Astrocyte (in vitro differentiated cells and primary cell): ENCODE results near the gene PAPOLB. TPM values are rescaled to one million over a fixed set of nuclear protein-coding genes. Genes with fewer than 3 reads are reported as not detected.

ENCODE experiments used
- DNase-seq: peaks from one replicate; pipeline ENCODE4 v3.0.0-alpha.2; 2010; ENCODE audit warnings: low read depth
- FAIRE-seq: peaks from 2 replicates; lab custom pipeline; 2011; peaks lifted over from hg19 to GRCh38; lab: Jason Lieb, UNC
- H2AFZ ChIP-seq: 2 replicates; pipeline ENCODE4 v1.6.0; 2012; ENCODE audit warnings: low read depth, low read length, inconsistent platforms
- H3K27ac ChIP-seq: 2 replicates; pipeline ENCODE4 v1.5.1; 2011; ENCODE audit warnings: low read depth, low read length, inconsistent platforms
- H3K27me3 ChIP-seq: 2 replicates; pipeline ENCODE4 v1.6.0; 2011; ENCODE audit warnings: low read length, inconsistent platforms; ENCODE audit not compliant: insufficient read depth
- H3K36me3 ChIP-seq: 2 replicates; pipeline ENCODE4 v1.5.1; 2011; ENCODE audit warnings: low read length, inconsistent platforms; ENCODE audit not compliant: insufficient read depth
- H3K4me1 ChIP-seq: 2 replicates; pipeline ENCODE4 v1.5.1; 2011; ENCODE audit warnings: low read length, inconsistent platforms; ENCODE audit not compliant: insufficient read depth
- H3K4me2 ChIP-seq: 2 replicates; pipeline ENCODE4 v1.6.0; 2012; ENCODE audit warnings: low read length, inconsistent platforms
- H3K4me3 ChIP-seq: 2 replicates; pipeline ENCODE4 v1.5.1; 2011; ENCODE audit warnings: low read depth, mild to moderate bottlenecking, low read length, inconsistent platforms; ENCODE audit not compliant: insufficient read depth
- H3K79me2 ChIP-seq: 2 replicates; pipeline ENCODE4 v1.6.0; 2012; ENCODE audit warnings: mild to moderate bottlenecking, low read length, inconsistent platforms; ENCODE audit not compliant: insufficient read depth
- H3K9ac ChIP-seq: 2 replicates; pipeline ENCODE4 v1.6.0; 2012; ENCODE audit warnings: mild to moderate bottlenecking, low read length, inconsistent platforms
- H3K9me3 ChIP-seq: 2 replicates; pipeline ENCODE4 v1.5.1; 2012; ENCODE audit warnings: low read depth, mild to moderate bottlenecking, low read length, inconsistent platforms; ENCODE audit not compliant: insufficient read depth
- H4K20me1 ChIP-seq: 2 replicates; pipeline ENCODE4 v1.6.0; 2012; ENCODE audit warnings: low read length, inconsistent platforms; ENCODE audit not compliant: insufficient read depth
- H3K27ac Mint-ChIP-seq: one replicate; pipeline ENCODE4 v1.8.0; 2021; ENCODE audit warnings: mild to moderate bottlenecking, mixed read lengths; ENCODE audit not compliant: unreplicated experiment
- H3K27me3 Mint-ChIP-seq: one replicate; pipeline ENCODE4 v1.8.0; 2021; ENCODE audit warnings: low read depth, mixed read lengths; ENCODE audit not compliant: unreplicated experiment
- H3K36me3 Mint-ChIP-seq: one replicate; pipeline ENCODE4 v1.8.0; 2021; ENCODE audit warnings: low read depth, mixed read lengths; ENCODE audit not compliant: unreplicated experiment
- H3K4me1 Mint-ChIP-seq: one replicate; pipeline ENCODE4 v1.8.0; 2021; ENCODE audit warnings: low read depth, mixed read lengths; ENCODE audit not compliant: unreplicated experiment
- H3K4me3 Mint-ChIP-seq: one replicate; pipeline ENCODE4 v1.8.0; 2021; ENCODE audit warnings: mild to moderate bottlenecking, moderate library complexity, mixed read lengths; ENCODE audit not compliant: unreplicated experiment
- H3K9me3 Mint-ChIP-seq: one replicate; pipeline ENCODE4 v1.8.0; 2021; ENCODE audit warnings: mild to moderate bottlenecking, mixed read lengths; ENCODE audit not compliant: unreplicated experiment
- EZH2 ChIP-seq: IDR thresholded peaks from 2 replicates; pipeline ENCODE4 v1.6.1; 2012; ENCODE audit warnings: mild to moderate bottlenecking, low read length, inconsistent platforms; ENCODE audit not compliant: insufficient read depth
- total RNA-seq: library from RNA; stranded (reverse); gene quantifications from 2 replicates; pipeline ENCODE4 v1.2.1, GENCODE V29; 2021
- TF ChIP-seq, protein P1 (sequence below): IDR thresholded peaks from 2 replicates; pipeline ENCODE4 v1.5.1; 2011; ENCODE audit warnings: low read depth, mild to moderate bottlenecking, inconsistent platforms, low read length, moderate library complexity; ENCODE audit not compliant: insufficient read depth

Gene PAPOLB
- total RNA-seq, 1 donor from 2014 or later, result not detected

DNA sequence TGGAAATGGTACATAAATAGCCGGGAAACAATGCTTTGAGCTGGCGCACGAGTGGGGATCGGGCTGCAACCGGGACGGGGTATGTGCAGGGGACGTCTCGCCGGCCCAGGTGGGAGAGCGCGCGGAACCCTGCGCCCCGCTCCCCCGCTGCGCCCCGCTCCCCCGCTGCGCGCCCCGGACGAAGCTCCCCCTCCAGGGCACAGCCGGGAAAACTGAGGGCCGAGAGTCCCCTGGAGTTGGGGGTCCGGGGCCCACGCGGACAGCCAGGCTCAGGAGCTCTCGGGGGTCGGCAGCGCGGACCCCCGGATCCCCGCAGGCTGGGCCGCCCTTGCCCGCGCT, 21.2 kb upstream of the PAPOLB start:
- no peaks in the 10 kb centered on the region for H3K36me3 ChIP-seq
- H3K4me1 ChIP-seq, result peaks cover 11% of the 10 kb centered on the region
- peak overlapping the region; percentile 89 for H3K4me2 ChIP-seq
- no peaks in the 10 kb centered on the region for H3K36me3 Mint-ChIP-seq
- DNase-seq (no peak), FAIRE-seq (no peak)
- H3K9ac ChIP-seq, result peak overlapping the region; percentile 63
- peaks cover 2% of the 10 kb centered on the region for H3K27me3 ChIP-seq
- H4K20me1 ChIP-seq, result no peaks in the 10 kb centered on the region
- peaks cover 3% of the 10 kb centered on the region for H3K9me3 Mint-ChIP-seq
- TF ChIP-seq, protein P1, sequence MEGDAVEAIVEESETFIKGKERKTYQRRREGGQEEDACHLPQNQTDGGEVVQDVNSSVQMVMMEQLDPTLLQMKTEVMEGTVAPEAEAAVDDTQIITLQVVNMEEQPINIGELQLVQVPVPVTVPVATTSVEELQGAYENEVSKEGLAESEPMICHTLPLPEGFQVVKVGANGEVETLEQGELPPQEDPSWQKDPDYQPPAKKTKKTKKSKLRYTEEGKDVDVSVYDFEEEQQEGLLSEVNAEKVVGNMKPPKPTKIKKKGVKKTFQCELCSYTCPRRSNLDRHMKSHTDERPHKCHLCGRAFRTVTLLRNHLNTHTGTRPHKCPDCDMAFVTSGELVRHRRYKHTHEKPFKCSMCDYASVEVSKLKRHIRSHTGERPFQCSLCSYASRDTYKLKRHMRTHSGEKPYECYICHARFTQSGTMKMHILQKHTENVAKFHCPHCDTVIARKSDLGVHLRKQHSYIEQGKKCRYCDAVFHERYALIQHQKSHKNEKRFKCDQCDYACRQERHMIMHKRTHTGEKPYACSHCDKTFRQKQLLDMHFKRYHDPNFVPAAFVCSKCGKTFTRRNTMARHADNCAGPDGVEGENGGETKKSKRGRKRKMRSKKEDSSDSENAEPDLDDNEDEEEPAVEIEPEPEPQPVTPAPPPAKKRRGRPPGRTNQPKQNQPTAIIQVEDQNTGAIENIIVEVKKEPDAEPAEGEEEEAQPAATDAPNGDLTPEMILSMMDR, result no peak
- H3K27me3 Mint-ChIP-seq, result peaks cover 30% of the 10 kb centered on the region
- peak overlapping the region; percentile 79 for H2AFZ ChIP-seq
- no peak overlapping the region for H3K27ac Mint-ChIP-seq
- H3K9me3 ChIP-seq, result no peaks in the 10 kb centered on the region
- peaks cover 10% of the 10 kb centered on the region for H3K4me1 Mint-ChIP-seq
- H3K79me2 ChIP-seq, result no peaks in the 10 kb centered on the region
- H3K4me3 ChIP-seq, result peak overlapping the region; percentile 56
- H3K4me3 Mint-ChIP-seq, result peak overlapping the region; percentile 85
- no peak overlapping the region for H3K27ac ChIP-seq

DNA sequence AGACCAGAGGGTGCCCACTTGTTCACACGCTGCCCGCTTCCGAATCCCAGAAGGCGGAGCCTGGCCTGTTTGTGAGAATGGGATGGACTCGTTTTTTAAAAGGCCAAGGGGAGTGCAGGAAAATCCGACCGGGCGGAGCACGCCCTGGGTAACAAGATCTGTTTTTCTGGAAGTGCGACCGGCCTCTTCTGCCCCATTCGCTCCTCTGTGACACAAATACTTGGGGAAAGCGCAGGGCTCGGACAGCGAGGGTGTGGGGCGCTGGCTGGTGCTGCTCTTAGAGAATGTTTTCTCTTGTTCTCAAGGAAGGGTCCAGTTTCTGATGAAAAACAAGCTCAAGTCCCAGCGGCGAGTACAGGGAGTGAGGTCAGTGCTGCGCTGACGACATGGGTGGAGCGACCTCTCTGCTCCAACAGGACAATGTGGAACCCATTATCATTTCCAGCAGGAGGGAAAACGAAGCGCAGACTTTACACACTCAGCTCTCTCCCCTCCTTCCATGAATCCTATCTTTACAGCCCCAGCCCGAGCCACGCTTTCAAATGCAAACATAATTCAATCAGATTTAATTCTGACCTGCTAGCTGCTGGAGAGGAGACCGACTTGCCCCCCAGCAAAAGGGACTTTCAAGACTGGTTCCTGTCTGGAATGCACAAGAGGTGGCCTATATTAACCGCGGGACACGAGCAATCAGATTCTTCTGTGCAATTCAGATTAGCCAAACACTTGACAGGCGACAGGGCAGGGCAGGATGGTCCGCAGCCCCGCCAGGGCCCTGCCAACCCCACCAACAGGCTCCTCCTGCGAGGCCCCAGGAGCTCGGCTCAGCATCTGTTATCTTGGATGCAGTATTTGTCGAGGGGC, 20.6 kb upstream of the PAPOLB start:
- H3K36me3 Mint-ChIP-seq, result no peaks in the 10 kb centered on the region
- H3K4me2 ChIP-seq, result peak overlapping the region; percentile 89
- peaks cover under 1% of the 10 kb centered on the region for H3K9me3 Mint-ChIP-seq
- H2AFZ ChIP-seq, result peak overlapping the region; percentile 79
- peaks cover 29% of the 10 kb centered on the region for H3K27me3 Mint-ChIP-seq
- no peak overlapping the region for H3K27ac ChIP-seq
- peaks cover 2% of the 10 kb centered on the region for H3K27me3 ChIP-seq
- TF ChIP-seq EZH2, result no peak
- TF ChIP-seq, protein P1, result no peak
- H3K4me3 ChIP-seq, result peak overlapping the region; percentile 56
- no peaks in the 10 kb centered on the region for H3K9me3 ChIP-seq
- H3K9ac ChIP-seq, result peak overlapping the region; percentile 63
- H3K27ac Mint-ChIP-seq, result peak overlapping the region; percentile 66
- no peaks in the 10 kb centered on the region for H3K79me2 ChIP-seq
- peaks cover 10% of the 10 kb centered on the region for H3K4me1 Mint-ChIP-seq
- H4K20me1 ChIP-seq, result no peaks in the 10 kb centered on the region
- peak; percentile 26 for FAIRE-seq
- H3K4me1 ChIP-seq, result peaks cover 11% of the 10 kb centered on the region
- no peaks in the 10 kb centered on the region for H3K36me3 ChIP-seq
- peak overlapping the region; percentile 85 for H3K4me3 Mint-ChIP-seq
- DNase-seq, result peak; percentile 41

DNA sequence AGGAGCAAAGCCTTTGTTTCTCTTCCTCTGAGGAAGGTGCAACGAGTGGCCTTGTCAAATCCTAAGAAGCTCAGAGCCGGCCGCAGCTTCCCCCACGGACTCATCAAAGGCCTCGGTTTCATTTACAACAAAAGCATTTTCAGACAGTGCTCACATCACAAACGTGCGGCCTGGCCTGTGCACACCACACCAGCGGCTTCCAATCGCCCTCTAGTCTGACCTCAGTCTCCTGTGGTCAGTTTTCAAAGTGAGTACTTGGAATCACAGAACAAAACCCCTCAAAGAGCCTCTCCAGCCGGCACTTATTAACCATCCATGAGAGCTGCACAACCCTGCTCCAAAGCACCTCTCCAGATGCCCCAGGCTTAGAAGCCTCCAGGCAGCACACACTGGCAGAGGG, 18.4 kb upstream of the PAPOLB start:
- H3K27ac ChIP-seq, result no peak overlapping the region
- H3K4me1 Mint-ChIP-seq, result peaks cover 10% of the 10 kb centered on the region
- no peak overlapping the region for H3K4me2 ChIP-seq
- H3K27ac Mint-ChIP-seq, result peak overlapping the region; percentile 26
- peaks cover 11% of the 10 kb centered on the region for H3K4me1 ChIP-seq
- H3K9me3 Mint-ChIP-seq, result no peaks in the 10 kb centered on the region
- H3K27me3 Mint-ChIP-seq, result peaks cover 22% of the 10 kb centered on the region
- H3K79me2 ChIP-seq, result no peaks in the 10 kb centered on the region
- no peaks in the 10 kb centered on the region for H3K36me3 Mint-ChIP-seq
- no peak for DNase-seq
- no peak overlapping the region for H3K4me3 Mint-ChIP-seq
- H4K20me1 ChIP-seq, result no peaks in the 10 kb centered on the region
- H3K27me3 ChIP-seq, result peaks cover 1% of the 10 kb centered on the region
- no peaks in the 10 kb centered on the region for H3K9me3 ChIP-seq
- no peak overlapping the region for H2AFZ ChIP-seq
- no peak overlapping the region for H3K9ac ChIP-seq
- H3K36me3 ChIP-seq, result no peaks in the 10 kb centered on the region
- no peak for FAIRE-seq
- TF ChIP-seq EZH2, result no peak
- TF ChIP-seq, protein P1, result no peak
- H3K4me3 ChIP-seq, result no peak overlapping the region
